ENCODE data around the gene IER5. TPM values are rescaled to one million over a fixed set of nuclear protein-coding genes. Genes with fewer than 3 reads are reported as not detected.

Gene IER5
- total RNA-seq, 4 donors from 2014 or later, result 6.3 to 10.7 (median 8.2) TPM

GRCh38 chr1:181100934-181101333 lies 12.4 kb downstream of the IER5 start:
- Histone ChIP-seq H3K27me3 (no peaks in the 10 kb centered on the region), H3K27ac (no peak overlapping the region), H3K36me3 (no peaks in the 10 kb centered on the region), H3K4me1 (peaks cover 0 to 16% (median 7%) of the 10 kb centered on the region in 4 donors), H3K9me3 (no peaks in the 10 kb centered on the region), H3K4me3 (no peak overlapping the region)
- TF ChIP-seq CTCF (IDR thresholded peaks at IDR 0.05), result no peak
- TF ChIP-seq POLR2A (IDR thresholded peaks at IDR 0.05), result no peak
- no peak for DNase-seq

- H3K9me3 ChIP-seq, result no peaks in the 10 kb centered on the region
- DNase-seq, result no peak
- H3K4me3 ChIP-seq, result no peak overlapping the region
- no peaks in the 10 kb centered on the region for H3K27me3 ChIP-seq
- H3K27ac ChIP-seq, result peak overlapping the region in 1 of 4 donors; percentile 28
- H3K4me1 ChIP-seq, result peaks cover 0 to 18% (median 8%) of the 10 kb centered on the region in 4 donors
- no peaks in the 10 kb centered on the region for H3K36me3 ChIP-seq
- TF ChIP-seq CTCF (IDR thresholded peaks at IDR 0.05), result no peak
- no peak for TF ChIP-seq POLR2A (IDR thresholded peaks at IDR 0.05)
Observed at GRCh38 chr1:181101581-181102226, 13.2 kb downstream of the IER5 start.

- Histone ChIP-seq H3K4me3 (no peak overlapping the region), H3K27me3 (no peaks in the 10 kb centered on the region), H3K27ac (peak overlapping the region in 1 of 4 donors; percentile 14), H3K4me1 (peaks cover 0 to 18% (median 8%) of the 10 kb centered on the region in 4 donors), H3K9me3 (no peaks in the 10 kb centered on the region), H3K36me3 (no peaks in the 10 kb centered on the region)
- no peak for DNase-seq
- no peak for TF ChIP-seq CTCF (IDR thresholded peaks at IDR 0.05)
- no peak for TF ChIP-seq POLR2A (IDR thresholded peaks at IDR 0.05)
Observed at GRCh38 chr1:181102841-181103240, 14.3 kb downstream of the IER5 start.

- Histone ChIP-seq H3K9me3 (no peaks in the 10 kb centered on the region), H3K27me3 (no peaks in the 10 kb centered on the region), H3K27ac (peak overlapping the region in 1 of 4 donors; percentile 14), H3K4me1 (peaks cover 0 to 18% (median 8%) of the 10 kb centered on the region in 4 donors), H3K36me3 (no peaks in the 10 kb centered on the region), H3K4me3 (no peak overlapping the region)
- no peak for DNase-seq
- no peak for TF ChIP-seq POLR2A (IDR thresholded peaks at IDR 0.05)
- TF ChIP-seq CTCF (IDR thresholded peaks at IDR 0.05), result no peak
Observed at GRCh38 chr1:181103399-181103798, 14.9 kb downstream of the IER5 start.

- H3K4me3 ChIP-seq, result peak overlapping the region; percentile 53 to 94 (median 60)
- TF ChIP-seq CTCF (IDR thresholded peaks at IDR 0.05) (no peak), POLR2A (IDR thresholded peaks at IDR 0.05) (no peak)
- H3K9me3 ChIP-seq, result no peaks in the 10 kb centered on the region
- no peak for DNase-seq
- no peaks in the 10 kb centered on the region for H3K36me3 ChIP-seq
- H3K4me1 ChIP-seq, result peaks cover 0 to 18% (median 8%) of the 10 kb centered on the region in 4 donors
- H3K27ac ChIP-seq, result peak overlapping the region; percentile 73 to 91 (median 79)
- H3K27me3 ChIP-seq, result no peaks in the 10 kb centered on the region
Observed at GRCh38 chr1:181104042-181104789, 15.7 kb downstream of the IER5 start.

Data from Peyer's patch (tissue), 4 donors.